GM23338 (cell line): ENCODE results near the gene NOL9. TPM values are rescaled to one million over a fixed set of nuclear protein-coding genes. Genes with fewer than 3 reads are reported as not detected.

ENCODE experiments used
- ATAC-seq: fragments of 200-7000 bp; cut with Tn5 transposase; 3 replicates; pipeline ENCODE4 v1.9.1; 2020
- DNase-seq: peaks from one replicate; pipeline ENCODE4 v3.0.0-alpha.2; 2015; ENCODE audit warnings: low spot score
- H2AFZ ChIP-seq: fragments of 200-600 bp; sonication (generic); 2 replicates; pipeline ENCODE4 v1.8.0; 2016; ENCODE audit warnings: antibody characterized with exemption, mild to moderate bottlenecking, moderate library complexity
- H3F3A ChIP-seq: fragments of 200-600 bp; sonication (generic); replicated peaks from 2 replicates; pipeline ENCODE4 v1.8.0; 2017; ENCODE audit warnings: antibody characterized with exemption, mixed run types, low read depth
- H3K27ac ChIP-seq: fragments of 200-600 bp; sonication (generic); 2 replicates; pipeline ENCODE4 v1.6.1; 2016; ENCODE audit warnings: low read depth
- H3K27me3 ChIP-seq: fragments of 200-600 bp; sonication (generic); 2 replicates; pipeline ENCODE4 v1.8.0; 2016; ENCODE audit warnings: mild to moderate bottlenecking, mixed run types, moderate library complexity; ENCODE audit not compliant: insufficient read depth
- H3K36me3 ChIP-seq: fragments of 200-600 bp; sonication (generic); 2 replicates; pipeline ENCODE4 v1.8.0; 2016; ENCODE audit warnings: mild to moderate bottlenecking; ENCODE audit not compliant: insufficient read depth
- H3K4me1 ChIP-seq: fragments of 200-600 bp; sonication (generic); 2 replicates; pipeline ENCODE4 v1.8.0; 2016; ENCODE audit warnings: mild to moderate bottlenecking, moderate library complexity; ENCODE audit not compliant: insufficient read depth
- H3K4me2 ChIP-seq: fragments of 200-600 bp; sonication (generic); 2 replicates; pipeline ENCODE4 v1.7.1; 2017; ENCODE audit warnings: mixed run types
- H3K4me3 ChIP-seq: fragments of 200-600 bp; sonication (generic); 2 replicates; pipeline ENCODE4 v1.6.1; 2016; ENCODE audit warnings: mixed run types
- H3K79me2 ChIP-seq: fragments of 200-600 bp; sonication (generic); replicated peaks from 2 replicates; pipeline ENCODE4 v1.8.0; 2017; ENCODE audit warnings: mild to moderate bottlenecking; ENCODE audit not compliant: insufficient read depth
- H3K9me2 ChIP-seq: fragments of 200-600 bp; sonication (generic); 2 replicates; pipeline ENCODE4 v1.8.0; 2017; ENCODE audit not compliant: insufficient read depth
- H4K20me1 ChIP-seq: fragments of 200-600 bp; sonication (generic); replicated peaks from 2 replicates; pipeline ENCODE4 v1.8.0; 2017; ENCODE audit warnings: mild to moderate bottlenecking; ENCODE audit not compliant: insufficient read depth
- H3K27ac Mint-ChIP-seq: 2 replicates; pipeline ENCODE4 v1.8.0; 2020; ENCODE audit warnings: inconsistent platforms, mild to moderate bottlenecking, moderate library complexity, mixed read lengths
- H3K27me3 Mint-ChIP-seq: 3 replicates; pipeline ENCODE4 v1.8.0; 2022; ENCODE audit warnings: low read depth, mild to moderate bottlenecking, moderate library complexity, mixed read lengths, inconsistent platforms; ENCODE audit not compliant: insufficient read depth, poor library complexity
- H3K36me3 Mint-ChIP-seq: 3 replicates; pipeline ENCODE4 v1.8.0; 2021; ENCODE audit warnings: low read depth, mild to moderate bottlenecking, inconsistent platforms, moderate library complexity, mixed read lengths
- H3K4me1 Mint-ChIP-seq: 3 replicates; pipeline ENCODE4 v1.8.0; 2020; ENCODE audit warnings: mild to moderate bottlenecking, inconsistent platforms, mixed read lengths
- H3K4me3 Mint-ChIP-seq: 3 replicates; pipeline ENCODE4 v1.8.0; 2021; ENCODE audit warnings: moderate library complexity, mild to moderate bottlenecking, inconsistent platforms, mixed read lengths
- H3K9me3 Mint-ChIP-seq: 3 replicates; pipeline ENCODE4 v1.8.0; 2020; ENCODE audit warnings: moderate library complexity, mild to moderate bottlenecking, inconsistent platforms, mixed read lengths
- CREB1 ChIP-seq: fragments of 250-450 bp; sonication (Bioruptor Pico); IDR thresholded peaks from 2 replicates; pipeline ENCODE4 v1.5.0; 2020; ENCODE audit warnings: low read depth, mild to moderate bottlenecking, moderate library complexity
- CTCF ChIP-seq, 2 experiments: fragments of 200-600 bp in 1 of 2; sonication (generic) in 1 of 2; conservative IDR thresholded peaks; 2 replicates each; pipeline versions ENCODE4 v1.5.1 to v1.6.1; 2016 to 2017; ENCODE audit warnings: antibody characterized with exemption in 2 of 2, low read depth in 2 of 2, mild to moderate bottlenecking in 2 of 2, moderate library complexity in 1 of 2
- ETS1 ChIP-seq: IDR thresholded peaks from 2 replicates; pipeline ENCODE4 v1.6.1; 2016; ENCODE audit warnings: antibody characterized with exemption
- EZH2 ChIP-seq: fragments of 200-600 bp; sonication (generic); IDR thresholded peaks from one replicate; pipeline ENCODE4 v1.8.0; 2017; ENCODE audit warnings: antibody characterized with exemption, mild to moderate bottlenecking, low read depth; ENCODE audit not compliant: unreplicated experiment
- EZH2phosphoT487 ChIP-seq: fragments of 200-600 bp; sonication (generic); IDR thresholded peaks from one replicate; pipeline ENCODE4 v1.8.1; 2018; ENCODE audit warnings: antibody characterized with exemption; ENCODE audit not compliant: unreplicated experiment
- JUNB ChIP-seq: IDR thresholded peaks from one replicate; pipeline ENCODE4 v1.6.1; 2016; ENCODE audit warnings: antibody characterized with exemption; ENCODE audit not compliant: unreplicated experiment
- NANOG ChIP-seq: IDR thresholded peaks from 2 replicates; pipeline ENCODE4 v1.6.1; 2016; ENCODE audit warnings: antibody characterized with exemption, borderline replicate concordance
- POLR2AphosphoS5 ChIP-seq: IDR thresholded peaks from 2 replicates; pipeline ENCODE4 v1.6.1; 2016; ENCODE audit warnings: antibody characterized with exemption, low read depth
- REST ChIP-seq: IDR thresholded peaks from one replicate; pipeline ENCODE4 v1.6.1; 2018; ENCODE audit warnings: antibody characterized with exemption; ENCODE audit not compliant: unreplicated experiment
- STAT1 ChIP-seq: IDR thresholded peaks from one replicate; pipeline ENCODE4 v1.6.1; 2016; ENCODE audit warnings: antibody characterized with exemption; ENCODE audit not compliant: unreplicated experiment
- ZNF114 ChIP-seq: fragments of 250-450 bp; sonication (Bioruptor Pico); IDR thresholded peaks from 2 replicates; pipeline ENCODE4 v1.5.0; 2020; ENCODE audit warnings: mild to moderate bottlenecking, moderate library complexity
- ZNF331 ChIP-seq: fragments of 250-450 bp; sonication (Bioruptor Pico); IDR thresholded peaks from 2 replicates; pipeline ENCODE4 v1.5.0; 2020; ENCODE audit warnings: low read depth, mild to moderate bottlenecking, moderate library complexity
- ZNF462 ChIP-seq: fragments of 250-450 bp; sonication (Bioruptor Pico); IDR thresholded peaks from 2 replicates; pipeline ENCODE4 v1.5.0; 2020; ENCODE audit warnings: mild to moderate bottlenecking, moderate library complexity
- polyA plus RNA-seq: library from polyadenylated mRNA; unstranded; fragments of >200 nt; fragmentation: Nextera tagmentation; extraction: Ambion mirVana; gene quantifications from 2 replicates; pipeline ENCODE4 v1.2.1, GENCODE V29; 2016
- total RNA-seq: library from RNA; depleted of rRNA; stranded (reverse); fragments of >200 nt; shearing (Covaris generic); gene quantifications from 2 replicates; pipeline ENCODE4 v1.2.3, GENCODE V29; 2014

The NOL9 gene
- total and polyA plus RNA-seq, 2 experiments from 2014 or later: 13.2 to 48.5 TPM

GRCh38 chr1:6569033-6569432, 14.7 kb upstream of the NOL9 start:
- Histone ChIP-seq H3K36me3 (no peaks in the 10 kb centered on the region), H3K4me2 (no peak overlapping the region), H3K4me3 (no peak overlapping the region), H3K79me2 (no peaks in the 10 kb centered on the region), H4K20me1 (no peaks in the 10 kb centered on the region), H3K27ac (no peak overlapping the region), H2AFZ (no peak overlapping the region), H3K4me1 (no peaks in the 10 kb centered on the region), H3K9me2 (no peaks in the 10 kb centered on the region), H3F3A (no peaks in the 10 kb centered on the region), H3K27me3 (no peaks in the 10 kb centered on the region)
- H3K27me3 Mint-ChIP-seq: peaks cover 7% of the 10 kb centered on the region
- no peak overlapping the region for H3K27ac Mint-ChIP-seq
- ATAC-seq: no peak
- H3K36me3 Mint-ChIP-seq: no peaks in the 10 kb centered on the region
- no peak for DNase-seq
- peaks cover 5% of the 10 kb centered on the region; the same call in 1 of the 3 replicates for H3K4me1 Mint-ChIP-seq
- H3K4me3 Mint-ChIP-seq: no peak overlapping the region
- H3K9me3 Mint-ChIP-seq: peaks cover 3% of the 10 kb centered on the region; the same call in 1 of the 3 replicates
- no peak for TF ChIP-seq POLR2AphosphoS5
- TF ChIP-seq STAT1: no peak
- TF ChIP-seq CREB1: no peak
- TF ChIP-seq ZNF331 (CRISPR knock-in tag): no peak
- TF ChIP-seq EZH2phosphoT487: no peak
- no peak for TF ChIP-seq ZNF114 (CRISPR knock-in tag)
- no peak for TF ChIP-seq ETS1
- TF ChIP-seq NANOG: no peak
- TF ChIP-seq JUNB: no peak
- TF ChIP-seq REST: no peak
- TF ChIP-seq EZH2: no peak
- TF ChIP-seq CTCF (conservative IDR thresholded peaks at IDR 0.05; ENCODE audit: low read depth in 2 of 2): no peak
- TF ChIP-seq ZNF462 (CRISPR knock-in tag): no peak
